HepG2 (cell line): Measurements from ENCODE around the gene DNAJC7. TPM values are rescaled to one million over a fixed set of nuclear protein-coding genes. Genes with fewer than 3 reads are reported as not detected.

ENCODE experiments used
- CENPBD1 ChIP-seq: sonication (generic); formaldehyde crosslinking; IDR thresholded peaks from 2 replicates; pipeline ENCODE4 v1.8.0; 2022; ENCODE audit warnings: missing genetic modification reagents, low read depth, mild to moderate bottlenecking, borderline replicate concordance
- E2F1 ChIP-seq: sonication (generic); formaldehyde crosslinking; IDR thresholded peaks from 2 replicates; pipeline ENCODE4 v1.5.0; 2020; ENCODE audit warnings: missing genetic modification reagents
- FOSL1 ChIP-seq: sonication (generic); formaldehyde crosslinking; IDR thresholded peaks from 2 replicates; pipeline ENCODE4 v1.9.0; 2021; ENCODE audit warnings: missing genetic modification reagents, borderline replicate concordance
- SRSF9 ChIP-seq: fragments of 200-400 bp; formaldehyde crosslinking; IDR thresholded peaks from 2 replicates; pipeline ENCODE4 v1.6.1; 2018; ENCODE audit warnings: borderline replicate concordance, mild to moderate bottlenecking, low read depth, low read length; ENCODE audit not compliant: insufficient read depth, poor library complexity, severe bottlenecking
- TARDBP ChIP-seq: sonication (generic); formaldehyde crosslinking; IDR thresholded peaks from 2 replicates; pipeline ENCODE4 v1.8.0; 2022; ENCODE audit warnings: mild to moderate bottlenecking, missing genetic modification reagents
- ZBTB7A ChIP-seq: sonication (generic); formaldehyde crosslinking; IDR thresholded peaks from 2 replicates; pipeline ENCODE4 v1.8.0; 2022; ENCODE audit warnings: mild to moderate bottlenecking, missing genetic modification reagents
- ZNF280B ChIP-seq: sonication (generic); formaldehyde crosslinking; IDR thresholded peaks from 2 replicates; pipeline ENCODE4 v1.5.0; 2020; ENCODE audit warnings: missing genetic modification reagents, mild to moderate bottlenecking, borderline replicate concordance
- ZNF75D ChIP-seq: sonication (generic); formaldehyde crosslinking; IDR thresholded peaks from 2 replicates; pipeline ENCODE4 v1.8.1; 2023; ENCODE audit warnings: missing genetic modification reagents, mild to moderate bottlenecking, borderline replicate concordance
- polyA plus RNA-seq, 8 experiments: library from polyadenylated mRNA; depleted of rRNA in 3 of 8; stranded (reverse) in 7 of 8; unstranded in 1 of 8; fragments of >200 nt; fragmentation: Illumina TruSeq in 4 of 8; extraction: Trizol in 4 of 8; gene quantifications; 2 replicates each; pipeline versions ENCODE4 v1.2.1 to v1.2.3, GENCODE V29; 2011 to 2016; ENCODE audit warnings: low read depth in 4 of 8, missing spikeins in 1 of 8, mixed read lengths in 1 of 8; ENCODE audit not compliant: insufficient read depth in 1 of 8
- total RNA-seq, 5 experiments: library from RNA; depleted of rRNA; stranded (reverse); fragments of >200 nt; fragmentation: Illumina TruSeq; extraction: Trizol; gene quantifications; 2 replicates each; pipeline ENCODE4 v1.2.3, GENCODE V29; 2016; ENCODE audit warnings: low read depth in 1 of 5
- TF ChIP-seq, protein P1 (sequence below): sonication (generic); formaldehyde crosslinking; IDR thresholded peaks from 2 replicates; pipeline ENCODE4 v1.4.0; 2020; ENCODE audit warnings: missing genetic modification reagents, mild to moderate bottlenecking, borderline replicate concordance
- TF ChIP-seq, protein P2 (sequence below): sonication (generic); formaldehyde crosslinking; IDR thresholded peaks from 2 replicates; pipeline ENCODE4 v1.4.0; 2020; ENCODE audit warnings: missing genetic modification reagents
- TF ChIP-seq, protein P3 (sequence below): sonication (generic); formaldehyde crosslinking; IDR thresholded peaks from 2 replicates; pipeline ENCODE4 v1.8.0; 2022; ENCODE audit warnings: mild to moderate bottlenecking, missing genetic modification reagents; ENCODE audit not compliant: insufficient replicate concordance

DNAJC7 gene
- total and polyA plus RNA-seq, 2 of the 13 experiments (the other 11 are each of a cell fraction or from before 2014, with no cell fraction given) = 47.7 to 132 TPM

DNA sequence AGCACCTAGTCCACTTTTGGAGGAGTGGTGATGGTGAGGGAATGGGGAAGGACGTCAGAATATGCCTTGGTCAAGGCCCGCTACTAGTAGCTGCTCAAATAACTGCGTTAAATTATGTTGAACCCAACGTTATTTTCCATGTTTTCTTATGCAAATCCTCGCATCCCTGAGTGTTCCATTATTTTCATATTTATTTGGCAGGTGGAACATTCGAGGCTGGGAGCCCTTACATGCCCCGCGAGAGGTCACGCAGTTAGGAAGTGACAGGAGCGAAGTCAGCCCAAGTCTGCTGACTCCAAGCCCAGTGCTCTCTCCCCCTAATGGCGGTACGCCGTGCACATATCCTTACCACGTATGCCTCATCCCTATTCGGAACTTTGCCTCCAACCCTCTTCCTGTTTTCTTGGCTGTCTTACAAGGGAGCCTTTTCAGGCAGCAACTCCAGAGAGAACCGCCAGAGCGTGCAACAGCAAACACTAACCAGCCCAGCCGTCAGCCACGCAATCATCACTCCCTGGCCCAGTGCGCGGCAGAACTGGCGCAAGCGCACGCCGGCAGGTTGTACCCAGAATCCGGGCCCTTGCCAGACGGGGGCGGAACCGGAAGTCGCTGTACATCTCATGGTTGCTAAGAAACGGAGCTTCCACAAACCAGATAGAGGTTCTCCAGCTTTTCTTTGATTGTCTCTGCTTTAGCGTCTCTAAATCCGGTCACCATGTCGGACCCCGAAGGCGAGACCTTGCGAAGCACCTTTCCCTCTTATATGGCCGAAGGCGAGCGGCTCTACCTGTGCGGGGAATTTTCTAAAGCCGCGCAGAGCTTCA, 87.0 kb downstream of the DNAJC7 start, which contains the start of gene ODAD4 (continued):
- peak; percentile 76; the same call in 1 of the 2 replicates for TF ChIP-seq ZNF280B (CRISPR knock-in tag)
- TF ChIP-seq FOSL1 = no peak
- no peak for TF ChIP-seq CENPBD1 (CRISPR knock-in tag)
- TF ChIP-seq, protein P1, sequence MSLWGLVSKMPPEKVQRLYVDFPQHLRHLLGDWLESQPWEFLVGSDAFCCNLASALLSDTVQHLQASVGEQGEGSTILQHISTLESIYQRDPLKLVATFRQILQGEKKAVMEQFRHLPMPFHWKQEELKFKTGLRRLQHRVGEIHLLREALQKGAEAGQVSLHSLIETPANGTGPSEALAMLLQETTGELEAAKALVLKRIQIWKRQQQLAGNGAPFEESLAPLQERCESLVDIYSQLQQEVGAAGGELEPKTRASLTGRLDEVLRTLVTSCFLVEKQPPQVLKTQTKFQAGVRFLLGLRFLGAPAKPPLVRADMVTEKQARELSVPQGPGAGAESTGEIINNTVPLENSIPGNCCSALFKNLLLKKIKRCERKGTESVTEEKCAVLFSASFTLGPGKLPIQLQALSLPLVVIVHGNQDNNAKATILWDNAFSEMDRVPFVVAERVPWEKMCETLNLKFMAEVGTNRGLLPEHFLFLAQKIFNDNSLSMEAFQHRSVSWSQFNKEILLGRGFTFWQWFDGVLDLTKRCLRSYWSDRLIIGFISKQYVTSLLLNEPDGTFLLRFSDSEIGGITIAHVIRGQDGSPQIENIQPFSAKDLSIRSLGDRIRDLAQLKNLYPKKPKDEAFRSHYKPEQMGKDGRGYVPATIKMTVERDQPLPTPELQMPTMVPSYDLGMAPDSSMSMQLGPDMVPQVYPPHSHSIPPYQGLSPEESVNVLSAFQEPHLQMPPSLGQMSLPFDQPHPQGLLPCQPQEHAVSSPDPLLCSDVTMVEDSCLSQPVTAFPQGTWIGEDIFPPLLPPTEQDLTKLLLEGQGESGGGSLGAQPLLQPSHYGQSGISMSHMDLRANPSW (CRISPR knock-in tag) = peak; percentile 92; the same call in 1 of the 2 replicates
- no peak for TF ChIP-seq ZNF75D
- TF ChIP-seq SRSF9 = no peak
- peak; percentile 90 for TF ChIP-seq E2F1 (CRISPR knock-in tag)
- no peak for TF ChIP-seq ZBTB7A (CRISPR knock-in tag)
- TF ChIP-seq, protein P2, sequence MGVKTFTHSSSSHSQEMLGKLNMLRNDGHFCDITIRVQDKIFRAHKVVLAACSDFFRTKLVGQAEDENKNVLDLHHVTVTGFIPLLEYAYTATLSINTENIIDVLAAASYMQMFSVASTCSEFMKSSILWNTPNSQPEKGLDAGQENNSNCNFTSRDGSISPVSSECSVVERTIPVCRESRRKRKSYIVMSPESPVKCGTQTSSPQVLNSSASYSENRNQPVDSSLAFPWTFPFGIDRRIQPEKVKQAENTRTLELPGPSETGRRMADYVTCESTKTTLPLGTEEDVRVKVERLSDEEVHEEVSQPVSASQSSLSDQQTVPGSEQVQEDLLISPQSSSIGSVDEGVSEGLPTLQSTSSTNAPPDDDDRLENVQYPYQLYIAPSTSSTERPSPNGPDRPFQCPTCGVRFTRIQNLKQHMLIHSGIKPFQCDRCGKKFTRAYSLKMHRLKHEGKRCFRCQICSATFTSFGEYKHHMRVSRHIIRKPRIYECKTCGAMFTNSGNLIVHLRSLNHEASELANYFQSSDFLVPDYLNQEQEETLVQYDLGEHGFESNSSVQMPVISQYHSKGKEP (CRISPR knock-in tag) = no peak
- peak; percentile 84 for TF ChIP-seq TARDBP (CRISPR knock-in tag)
- TF ChIP-seq, protein P3, sequence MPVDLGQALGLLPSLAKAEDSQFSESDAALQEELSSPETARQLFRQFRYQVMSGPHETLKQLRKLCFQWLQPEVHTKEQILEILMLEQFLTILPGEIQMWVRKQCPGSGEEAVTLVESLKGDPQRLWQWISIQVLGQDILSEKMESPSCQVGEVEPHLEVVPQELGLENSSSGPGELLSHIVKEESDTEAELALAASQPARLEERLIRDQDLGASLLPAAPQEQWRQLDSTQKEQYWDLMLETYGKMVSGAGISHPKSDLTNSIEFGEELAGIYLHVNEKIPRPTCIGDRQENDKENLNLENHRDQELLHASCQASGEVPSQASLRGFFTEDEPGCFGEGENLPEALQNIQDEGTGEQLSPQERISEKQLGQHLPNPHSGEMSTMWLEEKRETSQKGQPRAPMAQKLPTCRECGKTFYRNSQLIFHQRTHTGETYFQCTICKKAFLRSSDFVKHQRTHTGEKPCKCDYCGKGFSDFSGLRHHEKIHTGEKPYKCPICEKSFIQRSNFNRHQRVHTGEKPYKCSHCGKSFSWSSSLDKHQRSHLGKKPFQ (CRISPR knock-in tag) = peak; percentile 90
